Smooth muscle cell of the brain vasculature (primary cell): ENCODE measurements around the gene H2AZ2.
"Not testable (repeated sequence)": the region's sequence is repeated elsewhere in the genome, so short reads cannot be mapped to it uniquely, and the experiment has no call there.

Source experiments
- DNase-seq: peaks from one replicate; pipeline ENCODE4 v3.0.0-alpha.2; 2012; ENCODE audit warnings: low read depth, low spot score

The H2AZ2 gene

DNA sequence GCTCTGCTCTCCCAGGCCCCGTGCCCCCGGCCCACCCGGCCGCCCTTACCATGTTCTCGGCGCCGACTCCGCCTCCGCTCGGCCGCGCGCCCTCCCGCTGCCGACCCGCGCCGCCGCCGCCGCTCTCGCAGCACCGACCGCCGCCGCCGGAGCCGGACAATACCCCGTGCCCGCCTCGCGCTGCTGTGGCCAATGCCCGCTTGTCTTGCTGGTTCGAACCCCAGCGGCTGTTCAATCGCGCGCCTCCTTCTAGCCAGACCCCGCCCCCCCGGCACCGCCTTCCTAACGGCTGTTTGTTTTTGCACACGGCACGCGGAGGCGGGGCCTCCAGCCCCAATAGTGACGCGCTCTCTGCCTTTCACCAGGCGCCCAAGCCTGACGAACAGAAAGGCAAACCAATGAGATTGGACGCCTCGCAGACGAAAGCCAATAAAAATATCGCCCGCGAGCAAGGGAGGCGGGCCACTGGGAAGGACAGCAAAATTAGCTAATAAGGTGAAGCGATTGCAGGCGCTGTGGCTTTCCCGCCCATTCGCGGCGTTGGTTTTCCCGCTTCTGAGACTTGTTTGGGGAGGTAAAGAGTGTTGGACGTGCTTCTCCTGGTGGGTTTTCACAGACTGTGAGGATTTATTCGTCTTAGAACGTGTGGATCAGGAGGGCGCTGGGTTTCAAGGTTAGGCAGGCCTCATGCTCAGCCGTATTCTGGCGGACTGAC lies at the start of gene H2AZ2:
Gene H2AZ2 (minus strand): TSS at position 168 of the 715 bp plus-strand sequence. CDS start 116 bp downstream, at position 52.
- DNase-seq: peak; percentile 100

DNA sequence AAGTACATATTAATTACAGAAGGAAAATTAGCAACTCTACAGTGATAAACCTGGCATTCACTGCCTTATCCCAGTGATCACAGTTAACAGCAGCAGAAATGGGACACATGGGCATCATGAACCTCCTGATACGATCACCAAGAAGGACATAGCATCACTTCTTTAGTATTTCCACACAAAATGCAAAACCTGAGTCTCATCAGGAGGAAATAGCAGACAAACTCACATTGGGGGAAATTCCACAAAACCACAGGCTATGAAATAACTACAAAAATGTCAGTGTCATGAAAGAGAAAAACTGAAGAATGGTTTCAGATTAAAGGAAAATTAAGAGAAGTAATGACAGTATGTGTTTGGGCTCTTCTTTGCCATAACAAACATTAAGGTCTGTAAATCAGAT lies 49.4 kb upstream of the H2AZ2 start:
- no peak for DNase-seq

DNA sequence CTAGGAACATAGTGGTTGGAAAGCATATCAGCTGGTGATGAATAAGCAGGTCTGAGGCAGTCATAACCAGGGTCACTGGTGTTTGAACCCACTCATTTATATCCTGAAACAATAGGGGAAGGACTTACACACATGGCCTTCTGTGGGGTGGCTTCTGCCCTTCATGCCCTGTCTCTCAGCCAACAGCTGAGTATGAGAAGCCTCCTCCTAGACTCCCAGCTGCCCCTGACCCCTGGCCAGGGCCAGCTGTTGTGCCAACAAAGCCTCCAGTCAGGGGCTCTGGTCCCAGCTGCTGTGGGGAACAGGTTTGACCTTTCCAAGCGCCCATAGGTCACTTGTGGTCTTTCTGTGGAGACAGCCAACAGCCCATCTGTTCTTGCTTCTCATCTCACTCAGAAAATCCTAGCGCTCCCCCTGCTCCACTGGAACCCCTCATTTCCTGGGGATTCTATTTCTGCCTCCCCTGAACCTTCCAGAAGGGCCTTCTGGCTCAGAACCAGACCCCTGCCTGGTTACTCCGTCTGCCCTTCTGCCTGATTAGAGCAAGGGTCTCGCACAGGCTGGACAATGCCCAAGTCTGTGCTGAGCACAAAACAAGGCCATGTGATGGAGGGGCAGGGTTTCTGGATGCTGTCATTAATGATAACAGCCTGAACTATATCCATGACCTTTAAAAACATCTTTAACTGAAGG lies 47.1 kb upstream of the H2AZ2 start:
- no peak for DNase-seq

DNA sequence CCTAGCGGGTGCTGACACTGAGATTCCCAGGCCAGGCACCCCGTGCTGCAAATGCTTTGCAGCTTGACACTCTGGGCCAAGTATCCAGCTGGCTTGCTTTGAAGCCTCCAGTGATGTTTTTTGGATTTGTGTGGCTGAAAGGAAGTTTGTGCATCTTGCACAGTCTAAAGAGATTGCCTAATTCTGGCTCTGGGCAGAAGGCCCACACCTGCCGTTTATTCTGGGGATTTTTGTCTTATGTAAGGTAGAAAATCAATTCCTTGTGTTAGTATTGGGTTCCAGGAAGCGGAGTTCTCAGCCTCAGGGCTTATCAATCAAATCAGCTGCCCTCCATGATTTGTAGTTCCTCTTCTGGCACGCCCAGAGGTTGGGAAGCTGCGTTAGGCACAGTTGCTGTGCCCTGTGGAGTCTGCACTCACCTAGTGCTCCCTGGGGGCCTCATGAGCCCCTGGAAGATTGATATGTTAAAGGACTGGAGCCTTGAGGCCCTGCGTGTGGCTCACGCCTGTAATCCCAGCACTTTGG lies 45.9 kb upstream of the H2AZ2 start:
- no peak for DNase-seq

DNA sequence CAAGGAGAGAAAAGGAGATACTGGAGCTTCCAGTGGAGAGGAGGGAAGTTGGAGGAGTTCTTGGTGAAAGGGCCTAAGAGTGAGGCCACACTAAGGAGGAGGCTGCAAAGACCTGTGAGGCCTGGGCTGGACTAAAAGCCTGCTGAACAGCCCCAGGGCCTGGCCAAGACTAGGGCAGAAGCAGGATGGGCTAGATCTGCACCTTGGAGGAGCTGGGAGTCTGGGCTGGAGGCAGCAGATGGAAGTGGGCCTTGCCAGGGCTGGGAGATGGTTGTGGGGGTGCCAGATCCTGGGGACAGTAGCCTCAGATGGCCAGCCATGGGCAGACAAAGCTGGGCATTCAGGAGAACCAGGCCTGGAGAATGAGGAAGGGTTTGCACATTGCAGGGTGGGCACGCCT lies 43.9 kb upstream of the H2AZ2 start:
- no peak for DNase-seq

DNA sequence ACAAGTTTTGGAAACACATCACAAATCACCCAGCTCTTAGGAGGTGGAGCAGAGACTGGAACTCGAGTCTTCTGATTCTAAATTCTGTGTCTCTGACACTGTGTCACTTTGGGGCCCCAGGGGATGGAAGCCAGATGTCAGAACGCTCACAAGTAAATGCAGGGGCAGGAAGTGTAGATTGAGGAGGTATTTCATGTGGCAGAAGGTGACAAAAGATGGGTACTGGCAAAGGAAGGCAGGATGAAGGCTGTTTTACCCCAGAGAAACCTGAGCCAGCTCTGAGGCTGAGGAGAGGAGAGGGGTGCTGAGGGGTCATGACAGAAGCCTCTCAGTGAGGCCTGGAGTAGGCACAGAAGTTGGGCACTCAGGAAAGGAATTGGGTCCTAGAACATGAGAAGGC lies 43.5 kb upstream of the H2AZ2 start:
- no peak for DNase-seq

DNA sequence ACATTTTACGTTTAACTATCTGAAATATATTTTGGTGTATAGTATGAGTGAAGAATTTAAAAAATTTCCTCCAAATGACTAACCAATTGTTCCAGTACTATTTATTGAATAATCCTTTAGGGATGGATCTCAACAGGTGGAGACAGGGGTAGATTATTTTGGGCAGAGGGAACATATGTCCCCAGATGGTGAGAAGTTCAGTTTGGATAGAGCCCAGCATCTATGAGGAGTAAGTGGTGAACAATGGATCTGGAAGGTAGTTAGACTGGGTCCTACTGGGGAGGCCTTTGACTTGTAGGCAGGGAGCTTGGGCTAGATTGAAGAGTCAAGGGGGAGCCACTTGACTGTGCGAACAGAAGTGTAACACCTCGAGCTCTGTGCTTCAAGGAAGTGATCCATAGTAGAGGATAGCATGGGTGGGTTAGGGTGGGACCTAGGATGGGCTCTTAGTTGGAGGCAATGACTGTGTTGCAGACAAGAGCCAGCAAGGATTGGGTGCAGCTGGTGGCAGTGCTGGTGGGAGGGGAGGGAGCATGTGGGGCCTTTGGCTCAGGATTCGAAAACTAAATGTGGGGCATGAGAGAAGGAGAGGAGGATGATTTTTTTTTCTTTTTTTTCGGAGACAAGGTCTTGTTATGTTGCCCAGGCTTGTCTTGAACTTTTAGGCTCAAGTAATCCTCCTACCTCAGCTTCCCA lies 41.3 kb upstream of the H2AZ2 start:
- no peak for DNase-seq

DNA sequence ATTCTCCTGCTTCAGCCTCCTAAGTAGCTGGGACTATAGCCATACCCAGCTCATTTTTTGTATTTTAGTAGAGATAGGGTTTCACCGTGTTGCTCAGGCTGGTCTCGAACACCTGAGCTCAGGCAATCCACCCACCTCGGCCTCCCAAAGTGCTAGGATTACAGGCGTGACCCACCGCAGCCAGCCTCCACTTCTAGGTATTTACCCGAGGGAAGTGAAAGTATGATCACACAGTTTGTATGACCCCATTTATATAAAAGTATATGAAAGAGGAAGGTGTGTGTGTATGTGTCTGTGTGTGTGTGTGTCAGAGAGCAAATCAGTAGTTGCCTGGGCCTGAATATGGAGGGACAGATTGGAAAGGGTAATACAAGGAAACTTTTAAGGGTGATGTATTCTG lies 39.4 kb upstream of the H2AZ2 start:
- no peak for DNase-seq

DNA sequence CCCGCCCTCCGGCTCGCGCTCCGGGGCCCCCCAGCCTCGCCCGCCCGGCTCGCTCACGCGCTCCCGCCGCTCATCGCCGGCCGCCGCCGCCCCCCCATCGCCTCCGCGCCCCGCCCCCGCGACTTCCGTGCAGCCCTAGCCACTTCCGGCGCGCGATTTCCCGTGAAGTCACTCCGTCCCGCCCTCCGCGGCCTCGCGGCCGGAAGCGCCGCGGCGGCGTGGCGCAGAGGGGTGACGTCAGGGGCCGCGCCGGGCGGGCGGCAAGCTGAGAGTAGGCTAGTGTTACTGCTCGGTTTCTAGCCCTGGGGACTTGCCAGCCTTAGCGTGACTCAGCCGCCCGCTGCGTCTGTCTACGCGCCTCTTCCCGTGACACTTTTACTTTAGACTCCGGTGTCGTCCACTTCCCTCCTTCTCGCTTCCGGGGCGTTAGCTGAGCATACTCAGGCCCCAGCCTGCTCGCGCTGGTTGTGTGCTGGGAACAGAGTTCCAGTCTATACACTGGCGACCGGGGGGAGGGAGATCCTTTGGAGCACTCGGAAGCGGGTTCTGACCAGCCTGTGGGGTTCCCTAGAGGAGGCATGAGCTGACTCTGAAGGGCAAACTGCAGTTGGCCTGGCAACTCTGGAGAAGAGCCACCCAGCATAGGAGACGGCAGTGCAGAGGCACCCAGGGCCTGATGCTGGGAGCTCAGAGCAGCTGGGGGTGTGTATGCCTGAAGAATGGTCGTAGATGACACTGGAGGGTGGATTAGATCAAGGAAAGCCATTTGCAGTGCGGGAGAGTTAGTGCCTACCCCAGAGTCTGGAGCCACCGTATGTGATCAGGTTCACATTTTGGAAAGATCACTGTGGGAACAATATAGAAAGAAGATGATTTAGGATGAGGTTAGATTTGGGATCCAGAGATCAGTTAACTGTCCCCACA lies 37.8 kb upstream of the H2AZ2 start, which contains the start of gene PURB:
Gene PURB (minus strand): TSS at position 137 of the 924 bp plus-strand sequence. CDS start 182 bp downstream, outside the sequence.
- DNase-seq: peak; percentile 86

DNA sequence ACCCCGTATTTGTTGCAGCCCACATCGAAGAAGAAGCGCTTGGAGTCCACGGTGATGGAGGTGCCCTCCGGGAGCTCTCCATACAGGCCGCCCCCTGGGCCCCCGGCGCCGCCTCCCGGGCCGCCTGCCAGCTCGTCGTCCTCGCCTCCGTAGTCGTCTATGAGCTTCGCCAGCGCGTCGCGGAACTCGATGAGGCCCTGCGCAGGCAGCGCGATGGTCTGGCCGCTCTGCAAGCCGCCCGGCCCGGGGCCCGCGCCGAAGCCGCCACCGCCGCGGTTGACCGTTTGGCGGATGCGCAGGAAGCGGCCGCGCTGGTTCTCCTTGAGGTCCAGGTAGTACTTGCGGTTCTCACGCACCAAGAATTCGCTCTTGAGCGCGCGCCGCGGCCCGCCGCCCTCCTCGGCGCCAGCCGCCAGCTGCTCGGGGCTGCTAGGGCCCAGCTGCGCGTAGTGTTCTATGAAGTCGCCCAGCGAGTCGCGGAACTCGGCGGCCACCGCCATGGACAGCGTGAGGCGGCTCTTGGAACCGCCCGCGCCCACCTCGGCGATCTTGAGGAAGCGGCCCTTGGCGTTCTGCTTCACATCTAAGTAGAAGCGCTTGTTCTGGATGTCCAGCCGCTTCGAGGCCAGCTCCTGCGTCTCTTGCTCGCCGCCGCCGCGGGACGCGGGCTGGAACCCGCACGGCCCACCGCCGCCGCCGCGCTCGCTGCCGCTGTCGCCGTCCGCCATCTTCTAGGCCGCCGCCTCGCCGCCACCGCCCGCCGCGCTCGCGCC lies 36.9 kb upstream of the H2AZ2 start:
- DNase-seq: no peak

DNA sequence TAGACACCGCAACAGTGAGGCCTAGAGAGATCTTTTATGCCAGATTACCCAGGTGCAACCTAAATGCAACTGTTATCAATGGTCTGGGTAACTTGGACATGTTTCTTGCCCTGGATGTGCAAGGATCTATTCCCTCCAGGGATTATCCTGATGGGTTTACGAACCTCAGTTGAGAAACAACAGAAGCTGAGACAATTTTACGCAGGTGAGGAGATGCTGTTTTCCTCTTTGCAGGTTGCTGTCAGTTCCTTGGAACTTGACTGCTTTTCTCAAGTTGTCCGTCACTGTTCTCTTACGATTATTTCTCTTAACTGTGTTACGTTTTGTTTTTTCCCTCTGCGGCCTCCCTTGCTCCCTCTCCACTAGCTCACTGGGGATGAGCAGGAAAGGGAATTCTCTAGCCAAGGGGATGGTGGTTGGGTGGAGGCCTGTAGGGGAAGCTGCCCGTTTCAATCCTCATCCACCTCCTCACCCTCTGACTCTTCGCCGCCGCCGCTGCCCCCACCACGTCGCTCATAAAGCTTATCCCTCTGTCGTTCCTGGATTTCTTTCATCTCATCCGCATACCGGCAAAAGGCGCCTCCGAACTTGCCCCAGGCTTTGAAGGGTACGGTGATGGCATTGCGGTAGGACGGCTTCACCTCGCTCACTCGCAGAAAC lies 36.2 kb upstream of the H2AZ2 start:
- DNase-seq: no peak

DNA sequence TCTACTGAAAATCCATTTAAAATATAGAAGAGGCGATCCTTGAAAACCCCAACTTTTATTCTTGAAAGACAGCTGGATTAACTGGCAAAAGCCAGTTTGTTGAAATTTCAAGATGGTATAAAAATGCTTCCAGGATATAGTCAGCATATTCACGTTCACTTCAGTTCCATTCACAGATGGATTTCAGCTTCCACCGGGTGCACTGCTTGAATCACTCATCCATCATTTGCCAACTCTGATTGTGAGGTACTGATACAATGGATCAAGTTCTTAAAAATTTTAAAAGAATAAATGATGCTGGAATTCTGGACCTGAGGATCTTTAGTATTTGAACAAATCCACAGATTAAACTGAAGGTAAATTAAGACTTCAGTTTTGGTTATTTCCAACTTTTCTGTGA lies 35.0 kb upstream of the H2AZ2 start:
- DNase-seq: no peak

DNA sequence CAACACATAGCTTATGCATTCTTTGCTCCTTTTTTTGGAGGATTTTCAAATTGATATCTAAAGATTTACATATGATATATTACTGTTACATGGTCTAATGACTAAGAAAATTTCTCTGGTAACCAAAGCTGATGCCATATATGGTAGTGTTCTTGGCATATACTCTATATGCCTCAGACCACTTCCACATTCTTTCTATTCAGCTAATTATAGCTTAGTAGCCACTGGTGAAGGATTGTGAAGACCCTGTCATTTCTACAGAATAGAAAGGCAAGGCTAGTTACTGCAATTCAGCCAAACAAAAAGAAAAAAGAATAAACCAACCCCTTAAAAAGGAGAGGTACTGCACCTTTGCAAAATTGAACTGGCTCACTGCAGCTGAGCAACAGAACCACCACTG lies 33.7 kb upstream of the H2AZ2 start:
- no peak for DNase-seq

DNA sequence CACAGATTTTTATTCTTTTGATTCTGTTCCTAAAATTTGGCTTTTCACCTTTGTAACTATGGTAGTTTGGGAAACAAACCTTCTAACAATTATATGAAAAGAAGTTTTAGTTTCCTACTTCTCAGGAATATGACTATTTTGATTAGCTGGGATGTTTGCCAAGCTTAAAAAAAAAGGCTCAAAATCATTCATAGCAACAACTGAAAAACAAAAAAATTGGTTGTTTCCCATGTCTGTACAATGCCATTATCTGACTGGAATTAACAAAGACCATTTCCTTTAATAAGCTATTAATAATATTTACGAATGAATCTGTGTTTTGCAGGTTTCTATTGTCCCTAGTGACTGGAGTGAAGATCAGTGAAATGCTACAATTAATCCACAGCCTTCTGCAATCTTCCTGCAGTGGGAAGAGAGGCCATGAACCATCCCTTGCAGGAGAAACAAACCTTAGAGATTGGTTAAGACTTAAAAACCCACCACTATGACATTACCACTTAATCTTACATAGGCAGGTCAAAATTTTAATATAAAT lies 33.2 kb upstream of the H2AZ2 start:
- DNase-seq: no peak

DNA sequence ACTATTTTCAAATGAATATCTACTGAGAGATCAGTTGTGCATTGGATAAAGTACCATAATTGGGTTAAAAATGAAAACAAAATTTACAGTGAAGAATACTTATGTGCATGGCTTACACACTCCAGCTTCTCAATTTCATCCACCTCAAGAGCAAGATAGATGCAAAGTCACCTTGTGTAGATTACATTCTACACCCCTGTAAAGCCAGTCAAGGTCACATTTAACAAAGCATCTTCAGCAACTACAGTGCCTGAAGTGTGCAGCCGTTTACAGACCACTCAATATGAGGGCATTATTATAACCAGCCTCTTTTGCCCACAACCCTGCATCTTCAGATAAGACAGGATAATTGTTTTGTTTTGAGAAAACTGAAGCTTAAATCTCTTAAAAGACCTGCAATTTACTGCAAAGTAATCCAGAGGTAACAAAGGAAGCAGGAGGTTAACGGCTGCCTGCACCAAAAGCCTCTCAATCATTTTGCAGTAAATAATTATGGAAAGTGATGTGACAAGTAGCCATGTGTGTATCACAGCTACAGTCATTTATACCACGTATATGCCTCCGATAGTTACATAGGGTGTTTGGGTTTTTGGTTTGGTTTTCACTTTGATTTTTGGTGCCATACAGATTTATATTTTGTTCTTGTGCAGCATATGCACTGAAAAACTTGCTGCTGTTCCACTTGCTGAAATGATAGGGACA lies 32.6 kb upstream of the H2AZ2 start:
- DNase-seq: no peak

DNA sequence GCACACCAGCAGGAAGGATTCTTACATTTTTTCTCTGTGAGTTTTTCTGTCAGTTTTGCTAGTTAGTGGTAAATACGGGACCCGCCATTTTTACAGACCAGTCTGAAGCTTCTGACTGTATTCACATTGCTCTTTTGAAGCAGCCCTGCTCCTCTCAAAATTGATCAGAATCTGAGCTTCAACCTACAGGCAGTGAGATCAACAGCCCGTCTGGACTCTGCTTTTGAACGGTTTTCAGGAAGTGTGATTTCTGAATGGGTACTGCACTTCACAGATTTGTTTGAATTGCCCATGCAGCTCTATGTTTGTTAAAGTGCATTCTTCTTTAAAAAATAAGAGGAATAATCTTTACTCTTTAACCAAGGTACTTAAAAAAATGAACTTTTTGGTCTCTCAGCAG lies 28.5 kb upstream of the H2AZ2 start:
- DNase-seq: no peak

DNA sequence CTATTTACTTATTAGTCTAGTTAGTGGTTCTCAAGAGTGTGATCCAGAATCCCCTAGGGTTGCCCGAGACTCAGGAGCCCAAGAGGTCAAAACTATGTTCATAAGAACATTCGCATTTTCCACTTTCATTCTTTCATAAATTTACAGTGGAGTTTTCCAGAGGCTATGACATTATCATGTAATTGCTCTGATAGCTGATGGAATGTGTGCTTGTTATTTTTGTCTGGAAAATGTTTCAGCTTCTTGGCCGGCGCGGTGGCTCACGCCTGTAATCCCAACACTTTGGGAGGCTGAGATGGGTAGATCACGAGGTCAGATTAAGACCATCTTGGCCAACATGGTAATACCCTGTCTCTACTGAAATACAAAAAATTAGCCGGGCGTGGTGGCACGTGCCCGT lies 27.4 kb upstream of the H2AZ2 start:
- DNase-seq: no peak

DNA sequence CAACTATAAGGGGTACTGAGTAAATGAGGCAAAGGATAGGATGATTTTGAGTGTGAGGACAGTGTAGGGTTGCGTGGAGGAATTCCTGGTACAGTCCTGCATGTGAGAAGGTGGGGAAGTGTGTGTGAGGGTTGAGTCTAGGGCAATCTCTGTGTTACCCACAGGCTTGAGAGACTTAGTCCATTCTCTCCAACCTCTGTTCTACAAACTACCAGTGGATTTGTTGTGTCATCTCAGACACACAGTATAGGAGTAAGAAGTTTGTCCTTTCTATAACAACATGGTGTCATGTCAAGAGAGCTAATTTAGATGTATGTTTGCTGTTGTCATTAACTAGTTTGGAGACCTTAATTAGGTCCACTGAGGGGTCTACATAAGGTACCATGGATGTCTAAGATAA lies 24.9 kb upstream of the H2AZ2 start:
- DNase-seq: no peak

DNA sequence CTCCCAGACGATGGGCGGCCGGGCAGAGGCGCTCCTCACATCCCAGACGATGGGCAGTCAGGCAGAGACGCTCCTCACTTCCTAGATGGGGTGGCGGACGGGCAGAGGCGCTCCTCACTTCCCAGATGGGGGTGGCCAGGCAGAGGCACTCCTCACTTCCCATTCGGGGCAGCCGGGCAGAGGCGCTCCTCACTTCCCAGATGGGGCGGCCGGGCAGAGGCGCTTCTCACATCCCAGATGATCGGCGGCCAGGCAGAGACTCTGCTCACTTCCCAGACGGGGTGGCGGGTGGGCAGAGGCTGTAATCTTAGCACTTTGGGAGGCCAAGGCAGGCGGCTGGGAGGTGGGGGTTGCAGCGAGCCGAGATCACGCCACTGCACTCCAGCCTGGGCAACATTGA lies 24.0 kb upstream of the H2AZ2 start:
- not testable (repeated sequence) for DNase-seq
